Embryonic facial prominence (tissue), 1 donor: ENCODE data around the gene SF3B3.
"Not testable (repeated sequence)": the region's sequence is repeated elsewhere in the genome, so short reads cannot be mapped to it uniquely, and the experiment has no call there.

Experiments used
- DNase-seq: peaks from one replicate; pipeline ENCODE4 v3.0.0-alpha.2; 2016; ENCODE audit errors: extremely low spot score

Gene SF3B3

GRCh38 chr16:70565053-70565452 is 41.4 kb downstream of the SF3B3 start:
- DNase-seq, result no peak

- DNase-seq, result no peak
These were observed 45.1 kb downstream of the SF3B3 start for GRCh38 chr16:70568601-70569237.

- no peak for DNase-seq
These were observed 46.1 kb downstream of the SF3B3 start for GRCh38 chr16:70569752-70570151.

- DNase-seq, result no peak
These were observed 47.5 kb downstream of the SF3B3 start for GRCh38 chr16:70570967-70571570.

GRCh38 chr16:70571623-70572022 is 48.0 kb downstream of the SF3B3 start:
- DNase-seq, result no peak

- DNase-seq, result no peak
These were observed 48.7 kb downstream of the SF3B3 start for GRCh38 chr16:70572050-70572925.

- no peak for DNase-seq
These were observed 49.3 kb downstream of the SF3B3 start for GRCh38 chr16:70572926-70573270.

GRCh38 chr16:70573451-70574121 is 50.0 kb downstream of the SF3B3 start:
- peak; percentile 52 for DNase-seq

- DNase-seq, result no peak
These were observed 51.1 kb downstream of the SF3B3 start for GRCh38 chr16:70574595-70575271.

- DNase-seq, result no peak
These were observed 51.8 kb downstream of the SF3B3 start for GRCh38 chr16:70575376-70575775.

GRCh38 chr16:70576431-70577255 is 53.0 kb downstream of the SF3B3 start:
- DNase-seq, result no peak

GRCh38 chr16:70577256-70577698 is 53.7 kb downstream of the SF3B3 start:
- DNase-seq, result no peak

GRCh38 chr16:70578035-70578434 is 54.4 kb downstream of the SF3B3 start:
- DNase-seq, result no peak

- no peak for DNase-seq
These were observed 55.6 kb downstream of the SF3B3 start for GRCh38 chr16:70579248-70579647.

GRCh38 chr16:70579648-70580630 is 56.3 kb downstream of the SF3B3 start:
- no peak for DNase-seq

GRCh38 chr16:70582280-70582978 is 58.8 kb downstream of the SF3B3 start:
- no peak for DNase-seq

GRCh38 chr16:70586731-70587130 is 63.1 kb downstream of the SF3B3 start:
- no peak for DNase-seq

GRCh38 chr16:70588565-70588964 is 64.9 kb downstream of the SF3B3 start:
- DNase-seq, result no peak

GRCh38 chr16:70589416-70589815 is 65.8 kb downstream of the SF3B3 start:
- not testable (repeated sequence) for DNase-seq
